HG03095 (cell line): Measurements from ENCODE around the gene PSMB1.
"Not testable (repeated sequence)": the region's sequence is repeated elsewhere in the genome, so short reads cannot be mapped to it uniquely, and the experiment has no call there.

Experiments used
- ATAC-seq: cut with Tn5 transposase; IDR thresholded peaks from one replicate; pipeline ENCODE4 v1.9.1; 2021; ENCODE audit warnings: moderate library complexity; ENCODE audit not compliant: unreplicated experiment

Gene PSMB1

GRCh38 chr6:170504479-170504878, 48.6 kb downstream of the PSMB1 start:
- no peak for ATAC-seq

GRCh38 chr6:170503414-170503761, 49.7 kb downstream of the PSMB1 start:
- no peak for ATAC-seq

DNA sequence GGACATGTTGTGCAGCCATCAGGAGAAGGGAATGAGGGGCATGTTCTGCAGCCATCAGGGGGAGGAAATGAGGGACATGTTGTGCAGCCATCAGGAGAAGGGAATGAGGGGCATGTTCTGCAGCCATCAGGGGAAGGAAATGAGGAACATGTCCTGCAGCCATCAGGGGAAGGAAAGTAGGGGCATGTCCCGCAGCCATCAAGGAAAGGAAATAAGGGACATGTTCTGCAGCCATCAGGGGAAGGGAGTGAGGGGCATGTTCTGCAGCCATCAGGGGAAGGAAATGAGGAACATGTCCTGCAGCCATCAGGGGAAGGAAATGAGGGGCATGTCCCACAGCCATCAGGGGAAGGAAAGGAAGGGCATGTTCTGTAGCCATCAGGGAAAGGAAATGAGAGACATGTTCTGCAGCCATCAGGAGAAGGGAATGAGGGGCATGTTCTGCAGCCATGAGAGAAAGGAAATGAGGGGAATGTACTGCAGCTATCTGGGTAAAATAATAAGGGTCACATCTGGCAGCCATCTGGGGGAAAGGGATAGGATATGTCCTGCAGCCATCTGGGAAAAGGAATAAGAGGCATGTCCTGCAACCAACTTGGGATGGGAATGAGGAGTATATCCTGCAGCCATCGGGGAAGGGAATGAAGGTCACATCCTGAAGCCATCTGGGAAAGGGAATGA, 50.2 kb downstream of the PSMB1 start:
- ATAC-seq: not testable (repeated sequence)

DNA sequence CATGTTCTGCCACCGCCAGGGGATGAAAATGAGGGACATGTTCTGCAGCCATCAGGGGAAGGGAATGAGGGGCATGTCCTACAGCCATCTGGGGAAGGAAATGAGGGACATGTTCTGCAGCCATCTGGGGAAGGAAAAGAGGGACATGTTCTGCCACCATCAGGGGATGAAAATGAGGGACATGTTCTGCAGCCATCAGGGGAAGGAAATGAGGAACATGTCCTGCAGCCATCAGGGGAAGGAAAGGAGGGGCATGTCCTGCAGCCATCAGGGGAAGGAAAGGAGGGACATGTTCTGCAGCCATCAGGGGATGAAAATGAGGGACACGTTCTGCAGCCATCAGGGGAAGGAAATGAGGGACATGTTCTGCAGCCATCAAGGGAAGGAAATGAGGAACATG, 50.8 kb downstream of the PSMB1 start:
- ATAC-seq: not testable (repeated sequence)

DNA sequence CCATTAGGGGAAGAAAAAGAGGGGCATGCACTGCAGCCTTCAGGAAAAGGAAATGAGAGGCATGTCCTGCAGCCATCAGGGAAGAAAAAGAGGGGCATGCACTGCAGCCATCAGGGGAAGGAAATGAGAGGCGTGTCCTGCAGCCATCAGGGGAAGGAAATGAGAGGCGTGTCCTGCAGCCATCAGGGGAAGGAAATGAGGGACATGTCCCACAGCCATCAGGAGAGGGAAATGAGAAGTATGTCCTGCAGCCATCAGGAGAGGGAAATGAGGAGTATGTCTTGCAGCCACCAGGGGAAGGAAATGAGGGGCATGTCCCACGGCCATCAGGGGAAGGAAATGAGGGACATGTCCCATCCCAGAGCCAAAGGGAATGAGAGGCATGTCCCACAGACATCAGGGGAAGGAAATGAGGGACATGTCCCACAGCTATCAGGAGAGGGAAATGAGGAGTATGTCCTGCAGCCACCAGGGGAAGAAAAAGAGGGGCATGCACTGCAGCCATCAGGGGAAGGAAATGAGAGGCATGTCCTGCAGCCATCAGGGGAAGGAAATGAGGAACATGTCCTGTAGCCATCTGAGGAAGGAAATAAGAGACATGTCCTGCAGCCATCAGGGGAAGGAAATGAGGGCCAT, 52.0 kb downstream of the PSMB1 start:
- no peak for ATAC-seq

DNA sequence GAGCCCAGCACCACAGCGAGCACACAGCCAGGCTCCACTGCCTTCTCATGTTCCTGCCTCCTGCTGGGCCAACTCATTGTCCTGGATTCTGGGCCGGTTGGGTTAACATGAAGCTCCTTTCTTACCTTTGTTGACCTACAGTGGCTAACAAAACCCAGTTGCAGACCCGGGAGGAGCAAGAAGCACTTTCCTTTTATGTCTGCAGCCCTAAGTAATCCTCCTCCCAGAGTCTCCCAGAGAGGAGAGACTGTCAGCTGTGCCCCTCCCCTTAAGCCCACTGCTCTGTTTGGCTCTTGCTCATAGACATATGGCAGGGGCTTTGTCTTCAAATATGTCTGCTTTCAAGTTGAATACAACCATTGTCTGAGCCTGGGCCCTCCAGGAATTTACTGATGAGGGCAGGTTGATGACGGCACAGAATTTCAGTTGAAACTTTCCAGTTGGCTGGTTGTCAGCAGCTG, 55.2 kb downstream of the PSMB1 start:
- ATAC-seq: no peak

- no peak for ATAC-seq
Observed at GRCh38 chr6:170493354-170493753, 59.8 kb downstream of the PSMB1 start.

GRCh38 chr6:170490259-170490658, 62.8 kb downstream of the PSMB1 start:
- ATAC-seq: no peak

GRCh38 chr6:170489836-170490235, 63.3 kb downstream of the PSMB1 start:
- ATAC-seq: no peak

DNA sequence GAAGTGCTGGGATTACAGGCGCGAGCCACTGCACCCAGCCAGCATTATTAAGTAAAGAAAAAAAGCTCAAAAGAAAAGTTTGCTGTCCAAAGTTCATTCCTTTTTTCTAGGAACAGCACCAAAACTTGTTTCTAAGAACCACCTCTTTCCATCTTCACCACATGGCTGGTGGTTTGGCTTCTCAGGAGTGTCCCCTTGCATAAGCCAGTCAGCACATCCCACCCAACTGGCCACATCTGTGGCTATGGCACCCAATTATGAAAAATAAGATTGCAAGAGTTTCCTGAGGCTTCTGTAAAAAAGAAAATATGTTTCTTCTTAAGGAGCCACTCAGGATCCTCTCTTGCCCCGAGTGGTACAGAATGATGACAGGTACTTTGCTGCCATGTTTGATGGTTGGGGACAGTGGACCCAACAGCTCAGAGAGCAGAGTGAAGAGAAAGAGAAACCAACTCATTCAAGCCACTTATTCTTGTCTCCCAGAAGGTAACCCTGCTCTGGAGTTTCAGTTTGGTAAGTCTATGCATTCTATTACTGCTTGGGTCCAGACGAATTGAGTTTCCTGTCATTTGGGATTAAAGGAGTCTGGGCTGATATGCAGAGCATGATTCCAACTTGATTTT, 65.3 kb downstream of the PSMB1 start:
- no peak for ATAC-seq

DNA sequence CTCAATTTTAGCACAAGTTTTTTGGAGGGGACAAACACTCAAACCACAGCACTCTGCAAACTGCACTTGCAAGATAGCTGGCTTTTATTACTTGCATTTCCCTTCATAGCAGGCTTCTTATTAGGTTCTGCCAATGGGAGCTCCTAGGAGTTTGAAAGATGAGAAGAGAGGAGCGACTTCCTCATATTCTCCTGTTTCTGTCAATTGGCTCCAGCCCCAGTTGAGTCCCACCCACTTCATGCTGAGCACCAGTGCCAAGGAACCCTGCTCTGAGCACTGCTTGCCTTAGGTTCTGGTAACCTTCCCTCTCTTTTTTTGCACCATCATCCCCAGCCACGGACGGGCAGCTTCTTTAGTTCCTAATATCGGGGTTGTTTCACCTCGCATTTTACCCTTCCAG, 67.9 kb downstream of the PSMB1 start:
- ATAC-seq: no peak
